Lower lobe of right lung (tissue), 2 donors: ENCODE measurements around the gene SERF2. TPM values are rescaled to one million over a fixed set of nuclear protein-coding genes. Genes with fewer than 3 reads are reported as not detected.
"Not testable (repeated sequence)": the region's sequence is repeated elsewhere in the genome, so short reads cannot be mapped to it uniquely, and the experiment has no call there.

Experiments used
- ATAC-seq, 2 donors: fragments of 200-7000 bp; cut with Tn5 transposase; one replicate each; pipeline ENCODE4 v1.9.1; 2020 to 2022; ENCODE audit warnings: mild to moderate bottlenecking in 2 of 2, moderate library complexity in 2 of 2
- DNase-seq: peaks from one replicate; pipeline ENCODE4 v3.0.0-alpha.2; 2020
- H3K27ac ChIP-seq: fragments of 200-600 bp; one replicate; pipeline ENCODE4 v1.8.0; 2022
- H3K27me3 ChIP-seq: fragments of 200-600 bp; one replicate; pipeline ENCODE4 v1.8.0; 2022; ENCODE audit warnings: low read depth
- H3K36me3 ChIP-seq: fragments of 200-600 bp; one replicate; pipeline ENCODE4 v1.8.0; 2022; ENCODE audit warnings: mild to moderate bottlenecking
- H3K4me1 ChIP-seq: fragments of 200-600 bp; one replicate; pipeline ENCODE4 v1.8.0; 2022
- H3K4me3 ChIP-seq: fragments of 200-600 bp; one replicate; pipeline ENCODE4 v1.8.0; 2022; ENCODE audit warnings: mild to moderate bottlenecking
- H3K9me3 ChIP-seq: fragments of 200-600 bp; one replicate; pipeline ENCODE4 v1.8.0; 2022
- CTCF ChIP-seq: fragments of 200-600 bp; IDR thresholded peaks from one replicate; pipeline ENCODE4 v1.8.0; 2022; ENCODE audit warnings: antibody characterized with exemption, mild to moderate bottlenecking
- intact Hi-C: fragments of 100-400 bp; cut with DNase I; formaldehyde crosslinking; loops from one replicate; pipeline ENCODE4 v1.11.0; 2022
- long read RNA-seq: library from polyadenylated mRNA; unstranded; transcript quantifications from one replicate; pipeline ENCODE4 v2.0.0, GENCODE V29; 2021
- total RNA-seq: library from RNA; stranded (reverse); fragmentation: NEBNext Ultra II Directional; extraction: Animal tissue kit (Norgen Biotek cat#: 25700); gene quantifications from one replicate; pipeline ENCODE4 v1.2.1, GENCODE V29; 2021
- donor health status: DM: no; HTN: yes; CAD: no; lungs with severe emphysema.

Gene SERF2
- total RNA-seq = 827 TPM
- long read RNA-seq, transcript SERF2-201 (3 exons, 1,537 nt) = major isoform, 517 of 569 reads
- long read RNA-seq, transcript SERF2-207 (2 exons, 582 nt) = minor isoform, 10 of 569 reads
- long read RNA-seq, transcript SERF2-216 (2 exons, 1,030 nt) = minor isoform, 12 of 569 reads
- long read RNA-seq, transcript SERF2-202 (3 exons, 506 nt) = minor isoform, 8 of 569 reads
- long read RNA-seq, partial matches to known transcripts = 1 of 569 reads
- long read RNA-seq, other reads (novel, unspliced or antisense) = 15 of 569 reads

GRCh38 chr15:43791993-43792760 lies at the start of gene SERF2:
TSS of gene SERF2 (plus strand) at chr15:43792320. CDS start at chr15:43792377, 57 bp downstream.
- no peak for TF ChIP-seq CTCF
- Histone ChIP-seq H3K9me3 (no peaks in the 10 kb centered on the region), H3K4me1 (peaks cover 36% of the 10 kb centered on the region), H3K36me3 (peaks cover 37% of the 10 kb centered on the region), H3K4me3 (peak within 1 kb of the TSS; percentile 90), H3K27ac (peak within 1 kb of the TSS; percentile 96), H3K27me3 (no peaks in the 10 kb centered on the region)
- peak; percentile 97 to 98 for ATAC-seq
- intact Hi-C loops = no loop called here
- peak; percentile 100 for DNase-seq

- TF ChIP-seq CTCF = peak; percentile 10
- intact Hi-C loops, H3K9me3 ChIP-seq, H3K27me3 ChIP-seq, H3K36me3 ChIP-seq: not testable (repeated sequence)
- H3K27ac ChIP-seq = peak within 1 kb of the TSS; percentile 97
- ATAC-seq (peak; percentile 98 to 99), DNase-seq (peak; percentile 95)
- peak within 1 kb of the TSS; percentile 79 for H3K4me3 ChIP-seq
- H3K4me1 ChIP-seq = peaks cover 42% of the 10 kb centered on the region
These were observed 45.7 kb upstream of the SERF2 start, which contains the start of gene PDIA3 for GRCh38 chr15:43746245-43746902. TSS of gene PDIA3 (plus strand) at chr15:43746438. CDS start at chr15:43746540, 102 bp downstream.

- peak overlapping the region; percentile 79 for H3K4me3 ChIP-seq
- H3K27me3 ChIP-seq, H3K9me3 ChIP-seq, DNase-seq, intact Hi-C loops, H3K36me3 ChIP-seq: not testable (repeated sequence)
- peak; percentile 69 to 73 for ATAC-seq
- peaks cover 47% of the 10 kb centered on the region for H3K4me1 ChIP-seq
- H3K27ac ChIP-seq = peak overlapping the region; percentile 97
These were observed 45.2 kb upstream of the SERF2 start for GRCh38 chr15:43746903-43747309.

- intact Hi-C loops = no loop called here
- H3K27me3 ChIP-seq = no peaks in the 10 kb centered on the region
- ATAC-seq (no peak), DNase-seq (no peak)
- TF ChIP-seq CTCF = no peak
- H3K4me3 ChIP-seq = peak overlapping the region; percentile 79
- no peaks in the 10 kb centered on the region for H3K9me3 ChIP-seq
- no peak overlapping the region for H3K27ac ChIP-seq
- peaks cover 54% of the 10 kb centered on the region for H3K4me1 ChIP-seq
- peaks cover 19% of the 10 kb centered on the region for H3K36me3 ChIP-seq
These were observed 43.7 kb upstream of the SERF2 start for GRCh38 chr15:43748376-43748775.

GRCh38 chr15:43749690-43750345 lies 42.3 kb upstream of the SERF2 start:
- peak overlapping the region; percentile 46 for H3K27ac ChIP-seq
- peaks cover 33% of the 10 kb centered on the region for H3K36me3 ChIP-seq
- H3K4me1 ChIP-seq = peaks cover 54% of the 10 kb centered on the region
- ATAC-seq (no peak), DNase-seq (peak; percentile 51)
- no peaks in the 10 kb centered on the region for H3K9me3 ChIP-seq
- peak overlapping the region; percentile 31 for H3K4me3 ChIP-seq
- intact Hi-C loops = no loop called here
- no peak for TF ChIP-seq CTCF
- H3K27me3 ChIP-seq = no peaks in the 10 kb centered on the region
